ENCODE data around the gene EPB41. TPM values are rescaled to one million over a fixed set of nuclear protein-coding genes. Genes with fewer than 3 reads are reported as not detected.
"Not testable (repeated sequence)": the region's sequence is repeated elsewhere in the genome, so short reads cannot be mapped to it uniquely, and the experiment has no call there.

Gene EPB41
- total RNA-seq, 1 donor from 2014 or later: 82.9 TPM

- peak overlapping the region; percentile 88 for H3K27ac Mint-ChIP-seq
- DNase-seq (ENCODE audit: extremely low spot score, unreplicated experiment): no peak
- no peaks in the 10 kb centered on the region for H3K9me3 Mint-ChIP-seq
- TF ChIP-seq CTCF (conservative IDR thresholded peaks at IDR 0.05): no peak
- H3K36me3 Mint-ChIP-seq: peaks cover 43% of the 10 kb centered on the region
- H3K27me3 Mint-ChIP-seq: no peaks in the 10 kb centered on the region
- H3K4me1 Mint-ChIP-seq (ENCODE audit: unreplicated experiment): peaks cover 6% of the 10 kb centered on the region
- H3K4me3 Mint-ChIP-seq: no peak overlapping the region
These were observed 229.8 kb downstream of the EPB41 start for GRCh38 chr1:29144178-29144577.

- Mint-ChIP-seq H3K4me3 (peak overlapping the region; percentile 7), H3K36me3 (peaks cover 54% of the 10 kb centered on the region), H3K27me3 (no peaks in the 10 kb centered on the region), H3K4me1 (ENCODE audit: unreplicated experiment) (peaks cover 6% of the 10 kb centered on the region), H3K27ac (peak overlapping the region; percentile 81), H3K9me3 (no peaks in the 10 kb centered on the region)
- DNase-seq (ENCODE audit: extremely low spot score, unreplicated experiment): no peak
- no peak for TF ChIP-seq CTCF (conservative IDR thresholded peaks at IDR 0.05)
These were observed 231.5 kb downstream of the EPB41 start for GRCh38 chr1:29145739-29146437.

GRCh38 chr1:29148656-29149491 is 234.5 kb downstream of the EPB41 start:
- no peaks in the 10 kb centered on the region for H3K9me3 Mint-ChIP-seq
- peaks cover 6% of the 10 kb centered on the region for H3K4me1 Mint-ChIP-seq (ENCODE audit: unreplicated experiment)
- no peak overlapping the region for H3K27ac Mint-ChIP-seq
- TF ChIP-seq CTCF (conservative IDR thresholded peaks at IDR 0.05): no peak
- H3K4me3 Mint-ChIP-seq: no peak overlapping the region
- H3K27me3 Mint-ChIP-seq: no peaks in the 10 kb centered on the region
- no peak for DNase-seq (ENCODE audit: extremely low spot score, unreplicated experiment)
- peaks cover 66% of the 10 kb centered on the region for H3K36me3 Mint-ChIP-seq

- H3K27ac Mint-ChIP-seq; DNase-seq (ENCODE audit: extremely low spot score, unreplicated experiment); H3K9me3 Mint-ChIP-seq; H3K4me1 Mint-ChIP-seq (ENCODE audit: unreplicated experiment); H3K27me3 Mint-ChIP-seq; H3K4me3 Mint-ChIP-seq: not testable (repeated sequence)
- H3K36me3 Mint-ChIP-seq: peaks cover 69% of the 10 kb centered on the region
These were observed 236.0 kb downstream of the EPB41 start for GRCh38 chr1:29150346-29150745.

- H3K4me1 Mint-ChIP-seq (ENCODE audit: unreplicated experiment): peaks cover 8% of the 10 kb centered on the region
- no peak for TF ChIP-seq CTCF (conservative IDR thresholded peaks at IDR 0.05)
- no peak overlapping the region for H3K27ac Mint-ChIP-seq
- H3K9me3 Mint-ChIP-seq: no peaks in the 10 kb centered on the region
- no peaks in the 10 kb centered on the region for H3K27me3 Mint-ChIP-seq
- peaks cover 62% of the 10 kb centered on the region for H3K36me3 Mint-ChIP-seq
- peak; percentile 32 for DNase-seq (ENCODE audit: extremely low spot score, unreplicated experiment)
- H3K4me3 Mint-ChIP-seq: no peak overlapping the region
These were observed 237.9 kb downstream of the EPB41 start for GRCh38 chr1:29152046-29152805.
